ENCODE data around the gene PANK4. TPM values are rescaled to one million over a fixed set of nuclear protein-coding genes. Genes with fewer than 3 reads are reported as not detected.

PANK4 gene
- total and polyA plus RNA-seq, 2 of the 8 experiments (the other 6 are each of a cell fraction or from before 2014, with no cell fraction given), result 20.1 to 29.7 TPM

GRCh38 chr1:2495026-2495425 is 31.4 kb downstream of the PANK4 start:
- CTCF ChIA-PET (ENCODE audit: partially characterized antibody), result interaction anchor here (0.7 to 1.4 kb wide), 4 partner anchors 27 to 854 kb away, joined by 3 to 4 read pairs (median 3); no protein-coding TSS in a partner anchor
- TF ChIP-seq TAF1 (IDR thresholded peaks at IDR 0.05; ENCODE audit: low read depth, low read length), result no peak
- no peak for TF ChIP-seq TAF7 (optimal IDR thresholded peaks at IDR 0.05; ENCODE audit: borderline replicate concordance, low read depth, low read length)
- no peak for TF ChIP-seq CREB1 (IDR thresholded peaks at IDR 0.05)
- TF ChIP-seq, protein P1, sequence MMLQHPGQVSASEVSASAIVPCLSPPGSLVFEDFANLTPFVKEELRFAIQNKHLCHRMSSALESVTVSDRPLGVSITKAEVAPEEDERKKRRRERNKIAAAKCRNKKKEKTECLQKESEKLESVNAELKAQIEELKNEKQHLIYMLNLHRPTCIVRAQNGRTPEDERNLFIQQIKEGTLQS (IDR thresholded peaks at IDR 0.05; ENCODE audit: insufficient read depth, low read depth, low read length), result no peak
- TF ChIP-seq EGR1 (IDR thresholded peaks at IDR 0.05; ENCODE audit: borderline replicate concordance, low read depth, low read length), result no peak
- TF ChIP-seq GABPA (IDR thresholded peaks at IDR 0.05; ENCODE audit: borderline replicate concordance, insufficient read depth, low read length), result no peak
- POLR2A ChIA-PET (ENCODE audit: partially characterized antibody), result interaction anchor here (0.6 kb wide), 1 partner anchor 28 kb away, joined by 3 read pairs; no protein-coding TSS in a partner anchor

More at GRCh38 chr1:2495026-2495425, 31.4 kb downstream of the PANK4 start:
- Histone ChIP-seq H3K4me3 (ENCODE audit: extremely low read depth in 1 of 4, insufficient read depth in 2 of 4, low read depth in 3 of 4, low read length in 4 of 4) (no peak overlapping the region), H3K9ac (replicated peaks in 1 of 4; ENCODE audit: extremely low read depth in 1 of 4, low read depth in 3 of 4, low read length in 3 of 4) (no peak overlapping the region), H2AFZ (ENCODE audit: low read length) (no peak overlapping the region), H4K8ac (ENCODE audit: extremely low read depth, insufficient read depth, low read length) (no peak overlapping the region), H3K36me3 (ENCODE audit: control insufficient read depth in 2 of 4, insufficient read depth in 4 of 4, low read length in 3 of 4) (no peaks in the 10 kb centered on the region), H3K56ac (replicated peaks; ENCODE audit: insufficient read length, low read depth, low read length) (no peak overlapping the region), H3K79me1 (ENCODE audit: low read depth, low read length) (no peaks in the 10 kb centered on the region), H2BK20ac (ENCODE audit: low read length) (no peak overlapping the region), H4K91ac (replicated peaks; ENCODE audit: insufficient read length, low read length) (no peak overlapping the region), H3K79me2 (ENCODE audit: control insufficient read depth in 1 of 2, insufficient read depth in 2 of 2, low read length in 2 of 2) (no peaks in the 10 kb centered on the region), H2BK120ac (replicated peaks; ENCODE audit: low read depth, low read length) (no peak overlapping the region), H2BK5ac (ENCODE audit: low read depth, low read length) (no peak overlapping the region), H3K27me3 (replicated peaks in 1 of 4; ENCODE audit: control insufficient read depth in 3 of 4, extremely low read depth in 1 of 4, insufficient read depth in 3 of 4, low read length in 3 of 4) (peaks cover 0 to 14% (median 3%) of the 10 kb centered on the region in 4 experiments; a peak in 3 of 7 replicates), H3K18ac (ENCODE audit: extremely low read depth, low read length) (no peak overlapping the region), H3K9me3 (ENCODE audit: insufficient read depth in 2 of 2, low read depth in 1 of 2, low read length in 1 of 2) (no peaks in the 10 kb centered on the region), H4K20me1 (replicated peaks in 1 of 2; ENCODE audit: control insufficient read depth in 1 of 2, insufficient read depth in 2 of 2, low read length in 2 of 2) (no peaks in the 10 kb centered on the region), H3K23ac (ENCODE audit: insufficient read length) (no peak overlapping the region), H3K23me2 (ENCODE audit: low read depth, low read length) (no peaks in the 10 kb centered on the region), H2BK15ac (ENCODE audit: low read length) (no peak overlapping the region), H3K4me2 (ENCODE audit: insufficient read depth in 1 of 2, low read depth in 2 of 2, low read length in 2 of 2) (no peak overlapping the region), H2BK12ac (ENCODE audit: low read depth, low read length) (no peak overlapping the region), H3K27ac (ENCODE audit: low read depth, low read length) (no peak overlapping the region), H3K14ac (ENCODE audit: insufficient read length) (no peak overlapping the region), H3K4ac (replicated peaks; ENCODE audit: insufficient read length, low read depth, low read length) (no peak overlapping the region), H3K4me1 (replicated peaks in 1 of 4; ENCODE audit: control insufficient read depth in 3 of 4, insufficient read depth in 4 of 4, low read length in 3 of 4) (no peaks in the 10 kb centered on the region), H2AK5ac (ENCODE audit: low read depth, low read length) (no peak overlapping the region), H4K5ac (ENCODE audit: insufficient read length, low read depth, low read length) (no peak overlapping the region)
- DNase-seq (ENCODE audit: low read depth in 1 of 2, low spot score in 2 of 2) (no peak), FAIRE-seq (no peak)
- WGBS, 2 experiments (ENCODE audit: extremely low coverage in 1 of 2, insufficient coverage in 1 of 2, insufficient read length in 1 of 2, insufficient replicate concordance in 2 of 2, low coverage in 1 of 2, low lambda C conversion rate in 2 of 2, missing lambda C conversion rate in 1 of 2), result 94% methylated on average over 11 of the region's 12 CpGs; no CpG with 5 or more reads in 1 of the 2 experiments

All from H1 (cell line).